OCI-LY7 (cell line): ENCODE measurements around the gene CDK2AP2. TPM values are rescaled to one million over a fixed set of nuclear protein-coding genes. Genes with fewer than 3 reads are reported as not detected.

Experiments
- BruUV-seq: library from RNA; stranded (reverse); fragments of 400-500 nt; replicated peaks from 2 replicates; lab custom pipeline; 2021; lab: Mats Ljungman, UMichigan
- CTCF ChIA-PET: fragments of 300-600 bp; sonication (Branson Sonifier 250); formaldehyde crosslinking; loops from one replicate; lab custom pipeline; 2022; ENCODE audit warnings: antibody characterized with exemption; ENCODE audit not compliant: unreplicated experiment; lab: Charles Lee
- POLR2A ChIA-PET: fragments of 300-600 bp; sonication (Branson Sonifier 250); formaldehyde crosslinking; loops from one replicate; lab custom pipeline; 2022; ENCODE audit warnings: antibody characterized with exemption; lab: Charles Lee
- DNase-seq: peaks from one replicate; pipeline ENCODE4 v3.0.0-alpha.2; 2015; ENCODE audit warnings: low spot score
- H2AFZ ChIP-seq: fragments of 200-600 bp; sonication (generic), shearing (Covaris generic); 2 replicates; pipeline ENCODE4 v1.6.1; 2014; ENCODE audit warnings: mild to moderate bottlenecking, antibody characterized with exemption, low read length, moderate library complexity
- H3K27ac ChIP-seq: fragments of 200-600 bp; sonication (generic); 2 replicates; pipeline ENCODE4 v1.5.1; 2014; ENCODE audit warnings: mixed run types, low read depth, mild to moderate bottlenecking, moderate library complexity, low read length, inconsistent platforms; ENCODE audit not compliant: poor library complexity, severe bottlenecking
- H3K36me3 ChIP-seq: fragments of 200-600 bp; sonication (generic); 2 replicates; pipeline ENCODE4 v1.6.1; 2014; ENCODE audit warnings: mild to moderate bottlenecking, antibody characterized with exemption, low read length, moderate library complexity, mixed read lengths; ENCODE audit not compliant: insufficient read depth
- H3K4me1 ChIP-seq: fragments of 200-600 bp; sonication (generic); 2 replicates; pipeline ENCODE4 v1.5.1; 2014; ENCODE audit warnings: mild to moderate bottlenecking, low read length; ENCODE audit not compliant: insufficient read depth, poor library complexity, severe bottlenecking
- H3K4me2 ChIP-seq: fragments of 200-600 bp; sonication (generic); 2 replicates; pipeline ENCODE4 v1.6.1; 2014; ENCODE audit warnings: mild to moderate bottlenecking, low read length
- H3K4me3 ChIP-seq: fragments of 200-600 bp; sonication (generic); 2 replicates; pipeline ENCODE4 v1.5.1; 2014; ENCODE audit warnings: mild to moderate bottlenecking, low read depth, low read length; ENCODE audit not compliant: poor library complexity, severe bottlenecking
- H3K79me2 ChIP-seq: fragments of 200-600 bp; sonication (generic); 2 replicates; pipeline ENCODE4 v1.6.1; 2016; ENCODE audit warnings: low read depth, mild to moderate bottlenecking, low read length, moderate library complexity, mixed read lengths; ENCODE audit not compliant: insufficient read depth
- H3K9me2 ChIP-seq: fragments of 200-600 bp; sonication (generic); 2 replicates; pipeline ENCODE4 v1.6.1; 2016; ENCODE audit warnings: mild to moderate bottlenecking, low read length, mixed read lengths; ENCODE audit not compliant: insufficient read depth
- H3K9me3 ChIP-seq: fragments of 200-600 bp; sonication (generic); 2 replicates; pipeline ENCODE4 v1.6.1; 2014; ENCODE audit warnings: mild to moderate bottlenecking, mixed run types, low read length, mixed read lengths
- H4K20me1 ChIP-seq: fragments of 200-600 bp; sonication (generic); 2 replicates; pipeline ENCODE4 v1.6.1; 2014; ENCODE audit warnings: mild to moderate bottlenecking, antibody characterized with exemption, low read length, moderate library complexity, mixed read lengths; ENCODE audit not compliant: insufficient read depth
- CTCF ChIP-seq: fragments of 200-600 bp; sonication (generic); conservative IDR thresholded peaks from 2 replicates; pipeline ENCODE4 v1.5.1; 2014; ENCODE audit warnings: mild to moderate bottlenecking, antibody characterized with exemption, low read length, moderate library complexity, mixed read lengths
- EZH2phosphoT487 ChIP-seq: fragments of 200-600 bp; sonication (generic); IDR thresholded peaks from 2 replicates; pipeline ENCODE4 v1.6.1; 2018; ENCODE audit warnings: low read depth, borderline replicate concordance, mild to moderate bottlenecking, mixed run types, antibody characterized with exemption, low read length, moderate library complexity, mixed read lengths
- intact Hi-C: fragments of 100-400 bp; cut with micrococcal nuclease; formaldehyde crosslinking; loops from one replicate; pipeline ENCODE4 v1.10.0; 2022; ENCODE audit not compliant: unreplicated experiment
- total RNA-seq, 2 experiments: library from RNA; depleted of rRNA in 1 of 2; stranded (reverse); fragments of >200 nt in 1 of 2; shearing (Covaris generic) in 1 of 2; gene quantifications; 2 replicates each; pipeline ENCODE4 v1.2.3, GENCODE V29; 2014 to 2022

The CDK2AP2 gene
- total RNA-seq, 2 experiments from 2014 or later = 71.5 to 90.2 TPM

- no TSS peak for BruUV-seq
- Histone ChIP-seq H3K27ac (no peak overlapping the region), H3K4me2 (no peak overlapping the region), H2AFZ (no peak overlapping the region), H3K79me2 (no peaks in the 10 kb centered on the region), H3K9me2 (no peaks in the 10 kb centered on the region), H3K4me1 (no peaks in the 10 kb centered on the region), H3K36me3 (no peaks in the 10 kb centered on the region), H3K9me3 (no peaks in the 10 kb centered on the region), H3K4me3 (no peak overlapping the region), H4K20me1 (no peaks in the 10 kb centered on the region)
- intact Hi-C loops = no loop called here
- no peak for DNase-seq
- TF ChIP-seq CTCF (no peak), EZH2phosphoT487 (no peak)
- ChIA-PET CTCF (no interaction called here), POLR2A (no interaction called here)
Observed at GRCh38 chr11:67542971-67543370, 35.0 kb upstream of the CDK2AP2 start.

GRCh38 chr11:67542169-67542568 lies 34.2 kb upstream of the CDK2AP2 start:
- Histone ChIP-seq H3K9me2 (no peaks in the 10 kb centered on the region), H3K9me3 (no peaks in the 10 kb centered on the region), H3K79me2 (no peaks in the 10 kb centered on the region), H3K36me3 (no peaks in the 10 kb centered on the region), H3K4me2 (no peak overlapping the region), H3K27ac (no peak overlapping the region), H2AFZ (no peak overlapping the region), H3K4me1 (no peaks in the 10 kb centered on the region), H4K20me1 (no peaks in the 10 kb centered on the region), H3K4me3 (no peak overlapping the region)
- intact Hi-C loops = no loop called here
- ChIA-PET CTCF (no interaction called here), POLR2A (interaction anchor here (1.1 kb wide), 1 partner anchor 11 kb away, joined by 7 read pairs; no protein-coding TSS in a partner anchor)
- BruUV-seq = no TSS peak
- no peak for TF ChIP-seq EZH2phosphoT487
- no peak for TF ChIP-seq CTCF
- no peak for DNase-seq

- POLR2A ChIA-PET = interaction anchor here (1.1 kb wide), 1 partner anchor 12 kb away, joined by 7 read pairs; no protein-coding TSS in a partner anchor
- Histone ChIP-seq H3K9me3 (no peaks in the 10 kb centered on the region), H3K4me2 (no peak overlapping the region), H3K4me3 (no peak overlapping the region), H4K20me1 (no peaks in the 10 kb centered on the region), H3K4me1 (no peaks in the 10 kb centered on the region), H3K79me2 (no peaks in the 10 kb centered on the region), H3K27ac (no peak overlapping the region), H2AFZ (no peak overlapping the region), H3K9me2 (no peaks in the 10 kb centered on the region), H3K36me3 (no peaks in the 10 kb centered on the region)
- no peak for TF ChIP-seq CTCF
- no peak for TF ChIP-seq EZH2phosphoT487
- intact Hi-C loops = no loop called here
- no TSS peak for BruUV-seq
- DNase-seq = no peak
- CTCF ChIA-PET = no interaction called here
Observed at GRCh38 chr11:67541198-67541597, 33.2 kb upstream of the CDK2AP2 start.
